ENCODE data around the gene CST11.
A peak's percentile ranks its signal among the peaks of the same experiment; 100 is the strongest.

Gene CST11

GRCh38 chr20:23419995-23420901 is 32.4 kb downstream of the CST11 start:
- H3K36me3 ChIP-seq (ENCODE audit: insufficient read depth, low read length) = no peaks in the 10 kb centered on the region

GRCh38 chr20:23419657-23419994 is 33.0 kb downstream of the CST11 start:
- no peaks in the 10 kb centered on the region for H3K9me3 ChIP-seq (ENCODE audit: low read length)
- peak overlapping the region; percentile 99 for H3K4me2 ChIP-seq (ENCODE audit: low read length)
- H3K27ac ChIP-seq (ENCODE audit: low read depth, low read length, poor library complexity, severe bottlenecking) = peak overlapping the region; percentile 75
- peak overlapping the region; percentile 88 for H3K4me3 ChIP-seq (ENCODE audit: low read depth, low read length, poor library complexity, severe bottlenecking)
- peaks cover 36% of the 10 kb centered on the region for H3K4me1 ChIP-seq (ENCODE audit: insufficient read depth, low read length, severe bottlenecking)
- H3K79me2 ChIP-seq (ENCODE audit: insufficient read depth, low read length) = peaks cover 52% of the 10 kb centered on the region
- H3K27me3 ChIP-seq (ENCODE audit: insufficient read depth, low read length) = no peaks in the 10 kb centered on the region
- no peaks in the 10 kb centered on the region for H3K9me2 ChIP-seq (ENCODE audit: low read depth, low read length)
- TF ChIP-seq CTCF (IDR thresholded peaks at IDR 0.05; ENCODE audit: low read length) (no peak; the same call in 1 of the 2 replicates), EZH2 (IDR thresholded peaks at IDR 0.05; ENCODE audit: borderline replicate concordance, low read length) (no peak)
- H4K20me1 ChIP-seq (ENCODE audit: insufficient read depth, low read length) = no peaks in the 10 kb centered on the region
- H3F3A ChIP-seq (ENCODE audit: insufficient read depth, low read length) = no peaks in the 10 kb centered on the region
- no peaks in the 10 kb centered on the region for H3K36me3 ChIP-seq (ENCODE audit: insufficient read depth, low read length)
- peak overlapping the region; percentile 86 for H3K9ac ChIP-seq (ENCODE audit: low read length)
- no peak overlapping the region for H2AFZ ChIP-seq (ENCODE audit: low read length)

More at GRCh38 chr20:23419995-23420901, 32.4 kb downstream of the CST11 start:
- TF ChIP-seq CTCF (IDR thresholded peaks at IDR 0.05; ENCODE audit: low read length) = no peak
- TF ChIP-seq EZH2 (IDR thresholded peaks at IDR 0.05; ENCODE audit: borderline replicate concordance, low read length) = no peak
- Histone ChIP-seq H3K9ac (ENCODE audit: low read length) (peak overlapping the region; percentile 86), H2AFZ (ENCODE audit: low read length) (no peak overlapping the region; the same call in 1 of the 2 replicates), H3K9me3 (ENCODE audit: low read length) (no peaks in the 10 kb centered on the region), H3K79me2 (ENCODE audit: insufficient read depth, low read length) (peaks cover 46% of the 10 kb centered on the region), H3K27me3 (ENCODE audit: insufficient read depth, low read length) (no peaks in the 10 kb centered on the region), H3K4me3 (ENCODE audit: low read depth, low read length, poor library complexity, severe bottlenecking) (peak overlapping the region; percentile 88), H3K27ac (ENCODE audit: low read depth, low read length, poor library complexity, severe bottlenecking) (peak overlapping the region; percentile 75), H3K4me2 (ENCODE audit: low read length) (peak overlapping the region; percentile 99), H3K4me1 (ENCODE audit: insufficient read depth, low read length, severe bottlenecking) (peaks cover 36% of the 10 kb centered on the region), H4K20me1 (ENCODE audit: insufficient read depth, low read length) (no peaks in the 10 kb centered on the region), H3F3A (ENCODE audit: insufficient read depth, low read length) (no peaks in the 10 kb centered on the region), H3K9me2 (ENCODE audit: low read depth, low read length) (no peaks in the 10 kb centered on the region)

- H3K4me2 ChIP-seq (ENCODE audit: low read length) = no peak overlapping the region
- H3K9me2 ChIP-seq (ENCODE audit: low read depth, low read length) = no peaks in the 10 kb centered on the region
- H3K27me3 ChIP-seq (ENCODE audit: insufficient read depth, low read length) = no peaks in the 10 kb centered on the region
- H3K4me1 ChIP-seq (ENCODE audit: insufficient read depth, low read length, severe bottlenecking) = peaks cover 36% of the 10 kb centered on the region
- H3K9ac ChIP-seq (ENCODE audit: low read length) = no peak overlapping the region
- no peaks in the 10 kb centered on the region for H4K20me1 ChIP-seq (ENCODE audit: insufficient read depth, low read length)
- H3K9me3 ChIP-seq (ENCODE audit: low read length) = no peaks in the 10 kb centered on the region
- TF ChIP-seq EZH2 (IDR thresholded peaks at IDR 0.05; ENCODE audit: borderline replicate concordance, low read length) (no peak), CTCF (IDR thresholded peaks at IDR 0.05; ENCODE audit: low read length) (no peak)
- H3K36me3 ChIP-seq (ENCODE audit: insufficient read depth, low read length) = no peaks in the 10 kb centered on the region
- no peak overlapping the region for H3K4me3 ChIP-seq (ENCODE audit: low read depth, low read length, poor library complexity, severe bottlenecking)
- no peaks in the 10 kb centered on the region for H3F3A ChIP-seq (ENCODE audit: insufficient read depth, low read length)
- H3K79me2 ChIP-seq (ENCODE audit: insufficient read depth, low read length) = peaks cover 70% of the 10 kb centered on the region
- H2AFZ ChIP-seq (ENCODE audit: low read length) = no peak overlapping the region
- H3K27ac ChIP-seq (ENCODE audit: low read depth, low read length, poor library complexity, severe bottlenecking) = no peak overlapping the region
Measured at GRCh38 chr20:23417861-23418260, 34.8 kb downstream of the CST11 start.

Data from OCI-LY1 (cell line).